ENCODE data around the gene SLC38A6. TPM values are rescaled to one million over a fixed set of nuclear protein-coding genes. Genes with fewer than 3 reads are reported as not detected.

Gene SLC38A6
- total and polyA plus RNA-seq, 12 donors: 2.6 to 8.9 (median 3.6) TPM

- no peak overlapping the region for H3K4me3 ChIP-seq
- H3K4me1 ChIP-seq: no peaks in the 10 kb centered on the region
- intact Hi-C loops (cut with DNase I): no loop called here
- DNase-seq (no peak), ATAC-seq (no peak)
- H3K27ac ChIP-seq: no peak overlapping the region
- peaks cover 0 to 12% (median 0%) of the 10 kb centered on the region in 9 donors for H3K36me3 ChIP-seq
- H3K27me3 ChIP-seq: no peaks in the 10 kb centered on the region
- H3K9me3 ChIP-seq: peaks cover 0 to 14% (median 0%) of the 10 kb centered on the region in 11 donors
- TF ChIP-seq, protein P1, sequence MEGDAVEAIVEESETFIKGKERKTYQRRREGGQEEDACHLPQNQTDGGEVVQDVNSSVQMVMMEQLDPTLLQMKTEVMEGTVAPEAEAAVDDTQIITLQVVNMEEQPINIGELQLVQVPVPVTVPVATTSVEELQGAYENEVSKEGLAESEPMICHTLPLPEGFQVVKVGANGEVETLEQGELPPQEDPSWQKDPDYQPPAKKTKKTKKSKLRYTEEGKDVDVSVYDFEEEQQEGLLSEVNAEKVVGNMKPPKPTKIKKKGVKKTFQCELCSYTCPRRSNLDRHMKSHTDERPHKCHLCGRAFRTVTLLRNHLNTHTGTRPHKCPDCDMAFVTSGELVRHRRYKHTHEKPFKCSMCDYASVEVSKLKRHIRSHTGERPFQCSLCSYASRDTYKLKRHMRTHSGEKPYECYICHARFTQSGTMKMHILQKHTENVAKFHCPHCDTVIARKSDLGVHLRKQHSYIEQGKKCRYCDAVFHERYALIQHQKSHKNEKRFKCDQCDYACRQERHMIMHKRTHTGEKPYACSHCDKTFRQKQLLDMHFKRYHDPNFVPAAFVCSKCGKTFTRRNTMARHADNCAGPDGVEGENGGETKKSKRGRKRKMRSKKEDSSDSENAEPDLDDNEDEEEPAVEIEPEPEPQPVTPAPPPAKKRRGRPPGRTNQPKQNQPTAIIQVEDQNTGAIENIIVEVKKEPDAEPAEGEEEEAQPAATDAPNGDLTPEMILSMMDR (IDR thresholded peaks at IDR 0.05): no peak
- WGBS, 2 donors: 95% methylated on average over 1 of the region's 1 CpG
Observed at GRCh38 chr14:61003571-61003970, 22.5 kb downstream of the SLC38A6 start.

DNA sequence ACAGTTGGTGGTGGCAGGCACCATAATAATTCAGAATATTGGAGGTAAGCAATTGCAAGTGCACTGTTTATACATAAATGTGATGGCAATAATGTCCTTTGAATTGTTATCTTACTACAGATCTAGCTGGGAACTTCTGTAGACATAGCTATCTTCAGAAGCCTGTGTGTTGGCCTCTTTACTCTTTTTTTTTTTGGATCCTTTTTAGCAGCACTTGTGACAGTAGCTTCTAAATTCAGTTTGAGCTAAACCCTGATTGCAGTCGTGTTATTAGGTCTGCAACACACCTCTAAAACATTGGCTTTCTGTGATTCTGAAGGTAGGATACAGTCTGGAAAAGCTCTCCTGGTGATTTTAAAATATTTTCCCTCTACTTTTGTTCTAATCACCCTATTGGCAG is 38.5 kb downstream of the SLC38A6 start:
- peaks cover 0 to 7% (median 3%) of the 10 kb centered on the region in 11 donors for H3K9me3 ChIP-seq
- no peak overlapping the region for H3K4me3 ChIP-seq
- H3K27me3 ChIP-seq: no peaks in the 10 kb centered on the region
- intact Hi-C loops (cut with DNase I): no loop called here
- no peak for ATAC-seq
- 56 to 58% methylated on average over 1 of the region's 1 CpG for WGBS, 2 donors
- no peak for DNase-seq
- no peaks in the 10 kb centered on the region for H3K4me1 ChIP-seq
- peaks cover 0 to 13% (median 0%) of the 10 kb centered on the region in 9 donors for H3K36me3 ChIP-seq
- TF ChIP-seq, protein P1 (IDR thresholded peaks at IDR 0.05): no peak
- H3K27ac ChIP-seq: no peak overlapping the region

DNA sequence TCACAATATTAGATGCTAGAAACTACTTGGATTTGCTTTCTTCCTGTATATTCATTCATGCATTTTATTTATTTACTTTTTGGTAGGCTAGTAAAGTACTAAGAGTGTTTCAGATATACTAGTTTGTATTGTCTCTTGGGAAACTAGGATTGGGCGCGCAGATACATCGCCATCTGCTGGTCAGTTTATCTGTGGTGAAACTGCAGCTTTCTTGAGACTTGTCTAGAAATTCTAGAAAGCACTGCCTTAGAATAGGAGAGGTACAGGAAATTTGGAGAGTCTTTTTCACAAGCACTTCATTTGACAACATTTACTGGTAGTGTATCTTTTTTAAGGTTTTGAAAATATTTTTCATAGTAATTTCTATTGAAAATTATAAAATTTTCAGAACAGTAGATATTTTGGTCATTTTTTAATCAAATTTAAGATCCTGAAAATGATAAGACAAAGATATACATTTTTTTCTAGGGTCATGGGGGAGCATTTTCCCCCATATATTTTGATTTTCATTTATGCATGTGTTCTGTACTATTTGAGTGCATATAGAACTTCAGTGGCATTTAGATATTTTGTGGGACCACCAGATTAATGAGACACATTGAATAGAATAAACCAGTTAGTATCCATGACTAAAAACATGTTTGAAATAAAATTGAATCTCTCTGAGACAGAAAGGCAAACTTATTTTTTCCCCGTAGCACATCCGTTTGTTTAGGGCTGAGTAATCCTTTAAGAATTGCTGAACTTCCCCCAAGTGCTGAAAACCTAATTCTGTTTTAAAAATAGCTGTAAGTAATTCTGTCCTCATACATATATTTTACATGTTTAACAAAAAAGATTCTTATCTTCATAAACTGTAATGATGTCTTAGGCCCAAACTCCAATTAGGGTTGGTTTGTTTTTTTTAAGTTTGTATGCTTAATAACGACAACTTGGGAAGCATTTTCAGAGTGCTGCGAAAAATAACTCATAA is 44.5 kb downstream of the SLC38A6 start:
- intact Hi-C loops (cut with DNase I): loop anchor here (1.0 to 10.0 kb wide), 12 partner anchors 162 to 403 kb away; partner anchors contain the start of gene SIX4 (in 2 of the 10)
- WGBS, 2 donors: 57 to 58% methylated on average over 7 of the region's 7 CpGs
- Histone ChIP-seq H3K9me3 (no peaks in the 10 kb centered on the region), H3K4me3 (no peak overlapping the region), H3K27me3 (no peaks in the 10 kb centered on the region), H3K4me1 (no peaks in the 10 kb centered on the region), H3K27ac (no peak overlapping the region), H3K36me3 (no peaks in the 10 kb centered on the region)
- DNase-seq (peak; percentile 14 to 59), ATAC-seq (peak in 2 of 8 donors; percentile 33 to 51)
- TF ChIP-seq, protein P1 (IDR thresholded peaks at IDR 0.05): peak; percentile 77 to 97 (median 92)

DNA sequence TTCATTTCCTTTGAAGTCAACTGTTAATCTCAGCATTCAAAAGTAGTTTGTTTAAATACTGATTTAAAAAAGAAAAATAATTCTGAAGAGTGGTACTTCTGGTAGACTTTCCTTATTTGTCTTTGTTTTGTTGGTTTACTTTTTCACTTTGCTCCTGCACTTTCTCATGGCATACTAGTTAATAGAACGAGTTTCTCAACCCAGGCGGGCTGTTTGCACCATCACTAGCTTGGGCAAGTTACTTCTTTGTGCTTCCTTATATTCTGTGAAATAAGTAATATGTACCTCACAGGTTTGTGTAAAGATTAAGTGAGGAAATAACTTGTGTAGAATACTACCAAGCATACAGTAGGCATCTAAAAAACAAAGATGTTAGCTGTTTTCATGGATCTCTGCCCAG is 45.5 kb downstream of the SLC38A6 start:
- no peak for ATAC-seq
- Histone ChIP-seq H3K9me3 (no peaks in the 10 kb centered on the region), H3K27me3 (no peaks in the 10 kb centered on the region), H3K36me3 (no peaks in the 10 kb centered on the region), H3K4me3 (no peak overlapping the region), H3K27ac (no peak overlapping the region), H3K4me1 (no peaks in the 10 kb centered on the region)
- DNase-seq: no peak
- 96 to 97% methylated on average over 2 of the region's 2 CpGs for WGBS, 2 donors
- TF ChIP-seq, protein P1 (IDR thresholded peaks at IDR 0.05): no peak
- intact Hi-C loops (cut with DNase I): loop anchor here in 8 of 10 donors (5.0 to 10.0 kb wide), 8 partner anchors 161 to 404 kb away; partner anchors contain the start of gene SIX4 (in 2 of the 8)
